CD8-positive, alpha-beta memory T cell (primary cell): ENCODE data around the gene DNMT3L. TPM values are rescaled to one million over a fixed set of nuclear protein-coding genes. Genes with fewer than 3 reads are reported as not detected.

Source experiments
- CTCF ChIA-PET: fragments of 350-600 bp; sonication (Branson Sonifier 250); formaldehyde crosslinking; loops from one replicate; lab custom pipeline; 2021; ENCODE audit warnings: antibody characterized with exemption; lab: Charles Lee
- POLR2A ChIA-PET: fragments of 350-600 bp; sonication (Branson Sonifier 250); formaldehyde crosslinking; loops from one replicate; lab custom pipeline; 2021; ENCODE audit warnings: antibody characterized with exemption; lab: Charles Lee
- DNase-seq, 5 donors: peaks; one replicate each; pipeline versions ENCODE4 v3.0.0 to v3.0.0-alpha.2; 2020 to 2022; ENCODE audit warnings: mixed read lengths in 1 of 5
- H3K27ac ChIP-seq: one replicate; pipeline ENCODE4 v1.7.0; 2013; ENCODE audit warnings: low read depth, mild to moderate bottlenecking, low read length, moderate library complexity
- H3K27me3 ChIP-seq: 2 replicates; pipeline ENCODE4 v1.7.0; 2013; ENCODE audit warnings: low read length, mild to moderate bottlenecking; ENCODE audit not compliant: insufficient read depth, poor library complexity, severe bottlenecking
- H3K36me3 ChIP-seq: 2 replicates; pipeline ENCODE4 v1.7.0; 2013; ENCODE audit warnings: mild to moderate bottlenecking, low read length, moderate library complexity; ENCODE audit not compliant: insufficient read depth
- H3K4me1 ChIP-seq: 2 replicates; pipeline ENCODE4 v1.7.0; 2013; ENCODE audit warnings: mild to moderate bottlenecking, low read length, moderate library complexity; ENCODE audit not compliant: insufficient read depth
- H3K4me3 ChIP-seq: 2 replicates; pipeline ENCODE4 v1.7.0; 2013; ENCODE audit warnings: mild to moderate bottlenecking, low read length
- H3K9me3 ChIP-seq: 2 replicates; pipeline ENCODE4 v1.7.0; 2013; ENCODE audit warnings: mild to moderate bottlenecking, low read length
- H3K27ac Mint-ChIP-seq, 8 donors: one replicate each; pipeline ENCODE4 v1.8.0; 2020 to 2021; ENCODE audit warnings: mixed read lengths in 8 of 8, mild to moderate bottlenecking in 6 of 8, inconsistent platforms in 3 of 8, moderate library complexity in 3 of 8
- H3K27me3 Mint-ChIP-seq, 2 donors: one replicate each; pipeline ENCODE4 v1.8.0; 2020 to 2021; ENCODE audit warnings: mixed read lengths in 2 of 2, mild to moderate bottlenecking in 1 of 2, moderate library complexity in 1 of 2
- H3K36me3 Mint-ChIP-seq, 3 donors: one replicate each; pipeline ENCODE4 v1.8.0; 2020 to 2021; ENCODE audit warnings: mixed read lengths in 3 of 3, inconsistent platforms in 1 of 3, mild to moderate bottlenecking in 1 of 3
- H3K4me1 Mint-ChIP-seq, 3 donors: one replicate each; pipeline ENCODE4 v1.8.0; 2020 to 2021; ENCODE audit warnings: mixed read lengths in 3 of 3, inconsistent platforms in 1 of 3, mild to moderate bottlenecking in 1 of 3
- H3K4me3 Mint-ChIP-seq, 7 donors: one replicate each; pipeline ENCODE4 v1.8.0; 2020 to 2021; ENCODE audit warnings: mixed read lengths in 7 of 7, mild to moderate bottlenecking in 6 of 7, moderate library complexity in 4 of 7, inconsistent platforms in 2 of 7
- H3K9me3 Mint-ChIP-seq, 5 donors: one replicate each; pipeline ENCODE4 v1.8.0; 2020 to 2022; ENCODE audit warnings: mixed read lengths in 5 of 5, mild to moderate bottlenecking in 3 of 5, moderate library complexity in 2 of 5, inconsistent platforms in 1 of 5
- polyA plus RNA-seq: library from polyadenylated mRNA; unstranded; fragments of 300-500 nt; fragmentation: Illumina TruSeq; gene quantifications from one replicate; pipeline ENCODE4 v1.2.3, GENCODE V29; 2021
- total RNA-seq, 2 experiments: library from RNA; stranded (reverse); gene quantifications; one replicate each; pipeline ENCODE4 v1.2.3, GENCODE V29; 2021

The DNMT3L gene
- total and polyA plus RNA-seq, 3 experiments from 2014 or later = not detected

DNA sequence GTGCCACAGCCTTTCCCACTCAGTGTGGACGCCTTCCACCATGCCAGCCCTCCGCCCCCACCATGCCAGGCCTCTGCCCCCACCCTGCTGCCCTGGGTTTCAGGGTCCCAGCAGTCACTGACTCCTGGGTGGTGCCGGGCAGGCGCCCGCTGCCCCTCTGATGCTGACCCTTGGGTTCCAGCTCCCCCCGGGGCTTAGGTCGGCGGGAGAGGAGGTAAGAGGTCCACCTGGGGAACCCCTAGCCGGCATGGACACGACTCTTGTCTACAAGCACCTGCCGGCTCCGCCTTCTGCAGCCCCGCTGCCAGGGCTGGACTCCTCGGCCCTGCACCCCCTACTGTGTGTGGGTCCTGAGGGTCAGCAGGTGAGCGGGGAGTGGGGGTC is 31.1 kb upstream of the DNMT3L start:
- H3K27me3 ChIP-seq = no peaks in the 10 kb centered on the region
- H3K9me3 ChIP-seq = no peaks in the 10 kb centered on the region
- CTCF ChIA-PET = no interaction called here
- H3K27ac Mint-ChIP-seq = peak overlapping the region in 1 of 8 donors; percentile 52
- no peaks in the 10 kb centered on the region for H3K36me3 Mint-ChIP-seq
- H3K27me3 Mint-ChIP-seq = peaks cover 5% of the 10 kb centered on the region in 2 donors
- H3K4me1 ChIP-seq = peaks cover 25% of the 10 kb centered on the region
- H3K4me1 Mint-ChIP-seq = peaks cover 6 to 26% (median 8%) of the 10 kb centered on the region in 3 donors
- DNase-seq = peak in 1 of 5 donors; percentile 47
- POLR2A ChIA-PET = no interaction called here
- H3K36me3 ChIP-seq = no peaks in the 10 kb centered on the region
- H3K9me3 Mint-ChIP-seq = no peaks in the 10 kb centered on the region
- no peak overlapping the region for H3K27ac ChIP-seq
- no peak overlapping the region for H3K4me3 ChIP-seq
- peak overlapping the region in 1 of 7 donors; percentile 54 for H3K4me3 Mint-ChIP-seq

- H3K4me3 ChIP-seq = no peak overlapping the region
- no peaks in the 10 kb centered on the region for H3K36me3 Mint-ChIP-seq
- H3K27me3 ChIP-seq = no peaks in the 10 kb centered on the region
- no peaks in the 10 kb centered on the region for H3K9me3 Mint-ChIP-seq
- H3K27me3 Mint-ChIP-seq = peaks cover 5 to 6% of the 10 kb centered on the region in 2 donors
- ChIA-PET CTCF (no interaction called here), POLR2A (interaction anchor here (0.6 kb wide), 1 partner anchor 20 kb away, joined by 3 read pairs; no protein-coding TSS in a partner anchor)
- H3K27ac Mint-ChIP-seq = peak overlapping the region in 3 of 8 donors; percentile 47 to 52 (median 50)
- H3K4me1 Mint-ChIP-seq = peaks cover 0 to 20% (median 5%) of the 10 kb centered on the region in 3 donors
- H3K27ac ChIP-seq = no peak overlapping the region
- no peaks in the 10 kb centered on the region for H3K36me3 ChIP-seq
- peak in 1 of 5 donors; percentile 48 for DNase-seq
- no peaks in the 10 kb centered on the region for H3K9me3 ChIP-seq
- peaks cover 19% of the 10 kb centered on the region for H3K4me1 ChIP-seq
- H3K4me3 Mint-ChIP-seq = peak overlapping the region in 2 of 7 donors; percentile 40 to 56
Measured at GRCh38 chr21:44291936-44292811, 30.5 kb upstream of the DNMT3L start.

GRCh38 chr21:44291078-44291935 is 29.6 kb upstream of the DNMT3L start:
- H3K4me3 Mint-ChIP-seq = peak overlapping the region in 1 of 7 donors; percentile 86
- ChIA-PET CTCF (no interaction called here), POLR2A (no interaction called here)
- H3K4me1 Mint-ChIP-seq = peaks cover 0 to 19% (median 5%) of the 10 kb centered on the region in 3 donors
- Histone ChIP-seq H3K36me3 (no peaks in the 10 kb centered on the region), H3K4me1 (peaks cover 19% of the 10 kb centered on the region), H3K9me3 (no peaks in the 10 kb centered on the region), H3K27ac (no peak overlapping the region), H3K4me3 (no peak overlapping the region), H3K27me3 (no peaks in the 10 kb centered on the region)
- H3K36me3 Mint-ChIP-seq = no peaks in the 10 kb centered on the region
- H3K27me3 Mint-ChIP-seq = peaks cover 5 to 6% of the 10 kb centered on the region in 2 donors
- peak in 1 of 5 donors; percentile 32 for DNase-seq
- H3K9me3 Mint-ChIP-seq = no peaks in the 10 kb centered on the region
- H3K27ac Mint-ChIP-seq = peak overlapping the region in 1 of 8 donors; percentile 47

GRCh38 chr21:44290327-44291077 is 28.8 kb upstream of the DNMT3L start:
- Histone ChIP-seq H3K9me3 (no peaks in the 10 kb centered on the region), H3K27me3 (no peaks in the 10 kb centered on the region), H3K27ac (no peak overlapping the region), H3K4me3 (no peak overlapping the region), H3K36me3 (no peaks in the 10 kb centered on the region), H3K4me1 (peaks cover 18% of the 10 kb centered on the region)
- no peak overlapping the region for H3K27ac Mint-ChIP-seq
- peaks cover 5 to 6% of the 10 kb centered on the region in 2 donors for H3K27me3 Mint-ChIP-seq
- H3K4me1 Mint-ChIP-seq = peaks cover 0 to 19% (median 3%) of the 10 kb centered on the region in 3 donors
- H3K9me3 Mint-ChIP-seq = no peaks in the 10 kb centered on the region
- CTCF ChIA-PET = no interaction called here
- H3K36me3 Mint-ChIP-seq = no peaks in the 10 kb centered on the region
- peak in 1 of 5 donors; percentile 31 for DNase-seq
- POLR2A ChIA-PET = no interaction called here
- H3K4me3 Mint-ChIP-seq = peak overlapping the region in 1 of 7 donors; percentile 86

GRCh38 chr21:44289381-44290010 is 27.8 kb upstream of the DNMT3L start:
- Mint-ChIP-seq H3K27me3 (peaks cover 5 to 6% of the 10 kb centered on the region in 2 donors), H3K4me1 (peaks cover 0 to 12% (median 3%) of the 10 kb centered on the region in 3 donors), H3K27ac (no peak overlapping the region), H3K4me3 (no peak overlapping the region), H3K9me3 (no peaks in the 10 kb centered on the region), H3K36me3 (no peaks in the 10 kb centered on the region)
- Histone ChIP-seq H3K27me3 (no peaks in the 10 kb centered on the region), H3K4me1 (peaks cover 8% of the 10 kb centered on the region), H3K27ac (no peak overlapping the region), H3K9me3 (no peaks in the 10 kb centered on the region), H3K4me3 (no peak overlapping the region), H3K36me3 (no peaks in the 10 kb centered on the region)
- DNase-seq = peak in 1 of 5 donors; percentile 43
- POLR2A ChIA-PET = no interaction called here
- CTCF ChIA-PET = no interaction called here

DNA sequence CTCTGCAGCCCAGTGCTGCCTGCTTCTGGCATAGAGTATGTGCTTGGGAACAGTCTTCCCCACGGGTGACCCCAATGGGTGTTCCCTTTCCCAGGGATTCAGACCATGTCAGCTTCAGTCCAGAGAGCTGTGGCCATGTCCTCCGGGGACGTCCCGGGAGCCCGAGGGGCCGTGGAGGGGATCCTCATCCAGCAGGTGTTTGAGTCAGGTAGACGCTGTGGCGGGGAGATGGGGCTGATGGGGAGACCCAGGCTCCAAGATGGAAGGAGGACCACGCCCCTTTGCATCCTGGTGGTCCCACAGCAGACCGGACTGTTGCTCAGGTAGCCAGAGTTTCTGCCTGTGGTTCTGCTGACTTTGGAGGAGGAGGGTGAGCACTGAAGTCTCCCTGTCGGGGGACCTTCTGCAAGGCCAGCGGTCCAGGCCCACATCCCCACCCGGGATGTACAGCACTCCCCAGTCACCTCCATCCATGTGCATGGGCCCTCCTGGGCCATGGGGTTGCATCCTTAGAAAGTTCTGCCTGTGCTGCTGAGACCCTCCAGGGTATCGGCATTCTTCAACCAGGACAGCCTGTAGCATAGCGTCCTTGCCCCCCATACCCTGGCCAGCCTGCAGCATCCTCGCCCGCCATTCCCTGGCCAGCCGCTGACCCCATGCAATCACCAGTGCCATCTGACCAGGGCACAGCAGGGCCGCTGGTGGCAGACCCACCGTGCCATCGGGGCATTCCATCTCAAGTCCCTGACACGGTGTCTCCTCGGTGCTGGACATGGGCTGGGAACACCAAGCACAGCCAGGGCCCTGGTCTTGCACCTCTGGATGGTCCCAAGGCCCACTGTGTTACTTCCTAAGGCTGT is 26.8 kb upstream of the DNMT3L start:
- Mint-ChIP-seq H3K27me3 (peaks cover 5 to 6% of the 10 kb centered on the region in 2 donors), H3K27ac (no peak overlapping the region), H3K4me3 (peak overlapping the region in 1 of 7 donors; percentile 54), H3K4me1 (peaks cover 0 to 8% (median 3%) of the 10 kb centered on the region in 3 donors), H3K9me3 (no peaks in the 10 kb centered on the region), H3K36me3 (no peaks in the 10 kb centered on the region)
- Histone ChIP-seq H3K36me3 (no peaks in the 10 kb centered on the region), H3K4me3 (no peak overlapping the region), H3K27me3 (no peaks in the 10 kb centered on the region), H3K9me3 (no peaks in the 10 kb centered on the region), H3K4me1 (peaks cover 2% of the 10 kb centered on the region), H3K27ac (no peak overlapping the region)
- CTCF ChIA-PET = no interaction called here
- DNase-seq = no peak
- POLR2A ChIA-PET = no interaction called here
